HG02798 (cell line): ENCODE results near the gene RBM15.

ENCODE experiments used
- ATAC-seq: cut with Tn5 transposase; IDR thresholded peaks from one replicate; pipeline ENCODE4 v1.9.1; 2021; ENCODE audit warnings: mild to moderate bottlenecking; ENCODE audit not compliant: unreplicated experiment, poor library complexity

Gene RBM15

GRCh38 chr1:110393691-110394492, 54.7 kb downstream of the RBM15 start:
- no peak for ATAC-seq

GRCh38 chr1:110394493-110394820, 55.3 kb downstream of the RBM15 start:
- no peak for ATAC-seq
